Immature natural killer cell (primary cell): ENCODE measurements around the gene RUFY2. TPM values are rescaled to one million over a fixed set of nuclear protein-coding genes. Genes with fewer than 3 reads are reported as not detected.

Source experiments
- DNase-seq, 3 donors: peaks; one replicate each; pipeline ENCODE4 v3.0.0; 2022; ENCODE audit warnings: mixed read lengths in 1 of 3
- H3K27ac Mint-ChIP-seq, 6 donors: one replicate each; pipeline ENCODE4 v1.8.0; 2020; ENCODE audit warnings: mixed read lengths in 6 of 6, mild to moderate bottlenecking in 5 of 6, inconsistent platforms in 4 of 6, moderate library complexity in 3 of 6
- H3K27me3 Mint-ChIP-seq, 3 donors: one replicate each; pipeline ENCODE4 v1.8.0; 2020 to 2021; ENCODE audit warnings: low read depth in 3 of 3, mild to moderate bottlenecking in 3 of 3, mixed read lengths in 3 of 3, moderate library complexity in 3 of 3, inconsistent platforms in 1 of 3
- H3K36me3 Mint-ChIP-seq, 3 donors: one replicate each; pipeline ENCODE4 v1.8.0; 2020; ENCODE audit warnings: mixed read lengths in 3 of 3, inconsistent platforms in 2 of 3, mild to moderate bottlenecking in 2 of 3
- H3K4me1 Mint-ChIP-seq, 2 donors: one replicate each; pipeline ENCODE4 v1.8.0; 2020; ENCODE audit warnings: inconsistent platforms in 2 of 2, mild to moderate bottlenecking in 2 of 2, mixed read lengths in 2 of 2, moderate library complexity in 1 of 2
- H3K4me3 Mint-ChIP-seq, 5 donors: one replicate each; pipeline ENCODE4 v1.8.0; 2020; ENCODE audit warnings: mild to moderate bottlenecking in 5 of 5, mixed read lengths in 5 of 5, inconsistent platforms in 3 of 5, moderate library complexity in 3 of 5
- H3K9me3 Mint-ChIP-seq, 6 donors: one replicate each; pipeline ENCODE4 v1.8.0; 2020; ENCODE audit warnings: mild to moderate bottlenecking in 6 of 6, mixed read lengths in 6 of 6, inconsistent platforms in 4 of 6, moderate library complexity in 3 of 6
- polyA plus RNA-seq, 3 donors: library from polyadenylated mRNA; unstranded; fragments of 300-500 nt; fragmentation: Illumina TruSeq; gene quantifications; one replicate each; pipeline ENCODE4 v1.2.3, GENCODE V29; 2021

The RUFY2 gene
- polyA plus RNA-seq, 3 donors from 2014 or later = 3.3 to 8.2 (median 5.5) TPM

- H3K4me1 Mint-ChIP-seq = peaks cover 4 to 22% of the 10 kb centered on the region in 2 donors
- peaks cover 0 to 3% (median 0%) of the 10 kb centered on the region in 3 donors for H3K27me3 Mint-ChIP-seq
- H3K27ac Mint-ChIP-seq = peak overlapping the region in 4 of 6 donors; percentile 25 to 72 (median 38)
- DNase-seq = no peak
- peaks cover 16 to 40% (median 19%) of the 10 kb centered on the region in 3 donors for H3K36me3 Mint-ChIP-seq
- H3K9me3 Mint-ChIP-seq = no peaks in the 10 kb centered on the region
- H3K4me3 Mint-ChIP-seq = no peak overlapping the region
These were observed 61.5 kb downstream of the RUFY2 start for GRCh38 chr10:68345621-68346020.

- Mint-ChIP-seq H3K9me3 (no peaks in the 10 kb centered on the region), H3K4me1 (peaks cover 0 to 33% of the 10 kb centered on the region in 2 donors), H3K27ac (no peak overlapping the region), H3K27me3 (peaks cover 0 to 3% (median 1%) of the 10 kb centered on the region in 3 donors), H3K36me3 (peaks cover 10 to 59% (median 33%) of the 10 kb centered on the region in 3 donors), H3K4me3 (no peak overlapping the region)
- DNase-seq = no peak
These were observed 64.1 kb downstream of the RUFY2 start for GRCh38 chr10:68342909-68343516.

GRCh38 chr10:68340358-68341080 lies 66.6 kb downstream of the RUFY2 start:
- Mint-ChIP-seq H3K27me3 (peaks cover 0 to 3% (median 1%) of the 10 kb centered on the region in 3 donors), H3K27ac (peak overlapping the region in 1 of 6 donors; percentile 69), H3K36me3 (peaks cover 10 to 54% (median 35%) of the 10 kb centered on the region in 3 donors)

GRCh38 chr10:68336754-68337351 lies 70.2 kb downstream of the RUFY2 start:
- peaks cover 2 to 12% (median 11%) of the 10 kb centered on the region in 3 donors for H3K27me3 Mint-ChIP-seq
- H3K9me3 Mint-ChIP-seq = no peaks in the 10 kb centered on the region
- H3K4me1 Mint-ChIP-seq = peaks cover 53 to 82% of the 10 kb centered on the region in 2 donors
- peaks cover 5 to 33% (median 26%) of the 10 kb centered on the region in 3 donors for H3K36me3 Mint-ChIP-seq
- H3K27ac Mint-ChIP-seq = peak overlapping the region; percentile 12 to 83 (median 78)
- DNase-seq = no peak
- H3K4me3 Mint-ChIP-seq = peak overlapping the region; percentile 28 to 69 (median 42)

More at GRCh38 chr10:68340358-68341080, 66.6 kb downstream of the RUFY2 start:
- DNase-seq = no peak
- Mint-ChIP-seq H3K9me3 (no peaks in the 10 kb centered on the region), H3K4me1 (peaks cover 23 to 53% of the 10 kb centered on the region in 2 donors), H3K4me3 (no peak overlapping the region)

GRCh38 chr10:68334672-68335467 lies 72.2 kb downstream of the RUFY2 start:
- Mint-ChIP-seq H3K27ac (peak overlapping the region; percentile 25 to 99 (median 90)), H3K4me3 (peak overlapping the region; percentile 98 to 100 (median 100)), H3K4me1 (peaks cover 63 to 75% of the 10 kb centered on the region in 2 donors), H3K9me3 (no peaks in the 10 kb centered on the region), H3K27me3 (peaks cover 4 to 18% (median 16%) of the 10 kb centered on the region in 3 donors), H3K36me3 (peaks cover 0 to 18% (median 15%) of the 10 kb centered on the region in 3 donors)
- DNase-seq = no peak

- peaks cover 64 to 70% of the 10 kb centered on the region in 2 donors for H3K4me1 Mint-ChIP-seq
- H3K9me3 Mint-ChIP-seq = no peaks in the 10 kb centered on the region
- DNase-seq = no peak
These were observed 73.3 kb downstream of the RUFY2 start for GRCh38 chr10:68333440-68334431.

GRCh38 chr10:68333058-68333395 lies 74.0 kb downstream of the RUFY2 start:
- Mint-ChIP-seq H3K27me3 (peaks cover 4 to 18% (median 16%) of the 10 kb centered on the region in 3 donors), H3K4me3 (peak overlapping the region; percentile 98 to 100 (median 100)), H3K36me3 (peaks cover 0 to 4% (median 0%) of the 10 kb centered on the region in 3 donors), H3K9me3 (no peaks in the 10 kb centered on the region), H3K4me1 (peaks cover 63 to 64% of the 10 kb centered on the region in 2 donors), H3K27ac (peak overlapping the region; percentile 97 to 99 (median 99))
- no peak for DNase-seq

More at GRCh38 chr10:68333440-68334431, 73.3 kb downstream of the RUFY2 start:
- peak overlapping the region; percentile 97 to 99 (median 99) for H3K27ac Mint-ChIP-seq
- H3K27me3 Mint-ChIP-seq = peaks cover 4 to 18% (median 18%) of the 10 kb centered on the region in 3 donors
- H3K36me3 Mint-ChIP-seq = peaks cover 0 to 8% (median 5%) of the 10 kb centered on the region in 3 donors
- H3K4me3 Mint-ChIP-seq = peak overlapping the region; percentile 98 to 100 (median 100)

- Mint-ChIP-seq H3K36me3 (no peaks in the 10 kb centered on the region), H3K27me3 (peaks cover 4 to 18% (median 16%) of the 10 kb centered on the region in 3 donors)
These were observed 74.6 kb downstream of the RUFY2 start, which contains the start of gene PBLD for GRCh38 chr10:68332259-68333057. TSS of gene PBLD (minus strand) at chr10:68332928. CDS start at chr10:68306844, 26,084 bp downstream.

GRCh38 chr10:68331455-68332258 lies 75.4 kb downstream of the RUFY2 start, which contains the start of gene HNRNPH3:
TSS of gene HNRNPH3 (plus strand) at chr10:68332064. CDS start at chr10:68337222, 5,158 bp downstream.
- Mint-ChIP-seq H3K4me1 (peaks cover 49 to 52% of the 10 kb centered on the region in 2 donors), H3K27me3 (peaks cover 4 to 18% (median 16%) of the 10 kb centered on the region in 3 donors)

More at GRCh38 chr10:68332259-68333057, 74.6 kb downstream of the RUFY2 start, which contains the start of gene PBLD:
- Mint-ChIP-seq H3K4me1 (peaks cover 57 to 58% of the 10 kb centered on the region in 2 donors), H3K9me3 (no peaks in the 10 kb centered on the region), H3K27ac (peak within 1 kb of the TSS; percentile 97 to 99 (median 99)), H3K4me3 (peak within 1 kb of the TSS; percentile 98 to 100 (median 100))
- DNase-seq = peak; percentile 54 to 58 (median 54)

GRCh38 chr10:68330852-68331454 lies 76.1 kb downstream of the RUFY2 start:
- H3K4me1 Mint-ChIP-seq = peaks cover 42 to 45% of the 10 kb centered on the region in 2 donors
- peak overlapping the region; percentile 97 to 99 (median 99) for H3K27ac Mint-ChIP-seq
- H3K4me3 Mint-ChIP-seq = peak overlapping the region; percentile 98 to 100 (median 100)
- DNase-seq = no peak
- H3K9me3 Mint-ChIP-seq = no peaks in the 10 kb centered on the region
- no peaks in the 10 kb centered on the region for H3K36me3 Mint-ChIP-seq
- H3K27me3 Mint-ChIP-seq = peaks cover 4 to 18% (median 16%) of the 10 kb centered on the region in 3 donors

More at GRCh38 chr10:68331455-68332258, 75.4 kb downstream of the RUFY2 start, which contains the start of gene HNRNPH3:
- H3K4me3 Mint-ChIP-seq = peak within 1 kb of the TSS; percentile 98 to 100 (median 100)
- H3K9me3 Mint-ChIP-seq = no peaks in the 10 kb centered on the region
- DNase-seq = peak; percentile 98 to 99 (median 99)
- no peaks in the 10 kb centered on the region for H3K36me3 Mint-ChIP-seq
- H3K27ac Mint-ChIP-seq = peak within 1 kb of the TSS; percentile 97 to 99 (median 99)
